Heart left ventricle (tissue), 16 donors: ENCODE measurements around the gene BRPF1. TPM values are rescaled to one million over a fixed set of nuclear protein-coding genes. Genes with fewer than 3 reads are reported as not detected.

Source experiments
- ATAC-seq, 4 donors: fragments of 200-7000 bp; cut with Tn5 transposase; one replicate each; pipeline ENCODE4 v1.9.1; 2020 to 2022; ENCODE audit warnings: moderate library complexity in 4 of 4, mild to moderate bottlenecking in 3 of 4, moderate number of reproducible peaks in 1 of 4
- DNase-seq, 5 donors: peaks; one replicate each; pipeline ENCODE4 v3.0.0-alpha.2; 2020
- H3K27ac ChIP-seq, 12 donors: fragments of 200-600 bp; sonication (generic) in 4 of 12; one replicate each; pipeline versions ENCODE4 v1.5.0 to v1.8.0; 2016 to 2022; ENCODE audit warnings: mild to moderate bottlenecking in 2 of 12
- H3K27me3 ChIP-seq, 9 donors: fragments of 200-600 bp; sonication (generic) in 2 of 9; one replicate each; pipeline versions ENCODE4 v1.5.1 to v1.8.0; 2016 to 2022; ENCODE audit warnings: mild to moderate bottlenecking in 3 of 9
- H3K36me3 ChIP-seq, 9 donors: fragments of 200-600 bp; sonication (generic) in 2 of 9; one replicate each; pipeline versions ENCODE4 v1.5.0 to v1.8.0; 2018 to 2022; ENCODE audit warnings: mild to moderate bottlenecking in 2 of 9
- H3K4me1 ChIP-seq, 12 donors: fragments of 200-600 bp; sonication (generic) in 4 of 12; one replicate each; pipeline versions ENCODE4 v1.5.0 to v1.8.0; 2016 to 2022; ENCODE audit warnings: mild to moderate bottlenecking in 3 of 12
- H3K4me3 ChIP-seq, 12 donors: fragments of 200-600 bp; sonication (generic) in 4 of 12; one replicate each; pipeline versions ENCODE4 v1.5.0 to v1.8.0; 2017 to 2022; ENCODE audit warnings: mild to moderate bottlenecking in 9 of 12, moderate library complexity in 4 of 12
- H3K9me3 ChIP-seq, 12 donors: fragments of 200-600 bp; sonication (generic) in 4 of 12; one replicate each; pipeline versions ENCODE4 v1.5.0 to v1.8.0; 2016 to 2022; ENCODE audit warnings: mild to moderate bottlenecking in 1 of 12
- CTCF ChIP-seq, 12 donors: fragments of 200-600 bp; sonication (generic) in 4 of 12; IDR thresholded peaks; one replicate each; pipeline versions ENCODE4 v1.5.0 to v1.8.0; 2018 to 2022; ENCODE audit warnings: antibody characterized with exemption in 12 of 12, mild to moderate bottlenecking in 5 of 12
- POLR2A ChIP-seq, 2 donors: fragments of 450-650 bp; IDR thresholded peaks; one replicate each; pipeline ENCODE4 v1.6.1; 2017; ENCODE audit warnings: antibody characterized with exemption in 2 of 2, mild to moderate bottlenecking in 2 of 2, moderate library complexity in 2 of 2
- WGBS, 4 donors: extraction: QIAGEN DNeasy Blood & Tissue Kit in 2 of 4; methylation state at CpG; one replicate each; pipeline versions ENCODE4 v1.1.5 to v1.1.7; 2013 to 2018; 5-methylcytosine and 5-hydroxymethylcytosine counted together
- intact Hi-C, 10 donors: fragments of 100-400 bp; cut with DNase I; formaldehyde crosslinking; loops; one replicate each; pipeline versions ENCODE4 v1.11.1 to v1.14.2; 2022
- polyA plus RNA-seq, 2 donors: library from polyadenylated mRNA; stranded (reverse); fragments of 200-250 nt; gene quantifications; one replicate each; pipeline ENCODE4 v1.2.3, GENCODE V29; 2013
- total RNA-seq, 9 donors: library from RNA; depleted of rRNA in 2 of 9; stranded (reverse); fragments of >200 nt in 2 of 9; fragmentation: NEBNext Ultra II Directional in 3 of 9; extraction: Animal tissue kit (Norgen Biotek cat#: 25700) in 3 of 9; gene quantifications; one replicate each; pipeline versions ENCODE4 v1.1.0 to v1.2.4, GENCODE V29; 2016 to 2023
- donor health status: ischemic (EF 13 %, LVEDD 7.1; RV severe dilation, severe dysfunction).
- donor health status: healthy with polysubstance abuse.
- donor health status: DM: no; HTN: yes; CAD: no.
- donor health status: DM: no; HTN: no; CAD: no.
- donor health status: ischemic (EF 25% LVEDD 6.9; RV normal size, moderate dysfunction).
- donor health status: ischemic (EF 25% LVEDD 5.7; RV mildly dilated, moderate dysfunction).
- donor health status: healthy.
- donor health status: DM: yes; HTN: yes; CAD: no.
- donor health status: ischemic (EF 35%, LVEDD 5.7; RV mildly dilated, moderate dysfunction).
- donor health status: nonischemic (EF 11% LVEDD 7.7; RV severe dilation, severe dysfunction).
- donor health status: DM: yes; HTN: yes; CAD: no.
- donor health status: PGD.
- donor health status: ischemic (EF 29% LVEDD 5.4; RV normal size, mild dysfunction).
- donor health status: nonischemic (EF 23%, LVEDD 6.1; RV moderate dilation, normal function).

The BRPF1 gene
- total and polyA plus RNA-seq, 11 donors = 5.5 to 17.8 (median 10.6) TPM

DNA sequence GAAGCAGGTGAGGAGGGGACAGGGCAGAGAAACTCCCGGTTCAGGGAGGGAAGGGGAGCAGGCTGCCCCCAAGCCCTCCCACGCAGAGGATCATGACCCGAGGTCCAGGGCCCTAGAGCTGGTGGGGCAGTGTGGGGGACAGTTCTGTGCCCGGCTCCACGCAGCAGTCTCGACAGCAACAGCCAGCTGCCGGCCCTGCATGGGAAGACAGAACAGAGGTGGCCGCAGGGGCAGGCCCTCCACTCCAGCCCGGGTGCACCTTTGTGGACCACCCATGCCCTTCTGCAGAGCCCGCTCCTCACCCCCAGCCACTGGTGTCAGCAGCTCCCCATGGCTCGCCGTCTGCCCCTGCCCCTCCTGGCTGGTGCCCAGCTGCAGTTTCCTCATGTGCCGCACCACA, 25.9 kb downstream of the BRPF1 start:
- no peaks in the 10 kb centered on the region for H3K9me3 ChIP-seq
- peaks cover 0 to 92% (median 75%) of the 10 kb centered on the region in 9 donors for H3K36me3 ChIP-seq
- ATAC-seq (no peak), DNase-seq (no peak)
- intact Hi-C loops = no loop called here
- TF ChIP-seq CTCF (IDR thresholded peaks at IDR 0.05) (no peak), POLR2A (IDR thresholded peaks at IDR 0.05) (no peak)
- H3K4me3 ChIP-seq = no peak overlapping the region
- H3K27ac ChIP-seq = no peak overlapping the region
- peaks cover 0 to 17% (median 9%) of the 10 kb centered on the region in 12 donors for H3K4me1 ChIP-seq
- WGBS, 4 donors = 88 to 94% (median 93%) methylated on average over 4 to 13 of the region's 13 CpGs
- no peaks in the 10 kb centered on the region for H3K27me3 ChIP-seq

DNA sequence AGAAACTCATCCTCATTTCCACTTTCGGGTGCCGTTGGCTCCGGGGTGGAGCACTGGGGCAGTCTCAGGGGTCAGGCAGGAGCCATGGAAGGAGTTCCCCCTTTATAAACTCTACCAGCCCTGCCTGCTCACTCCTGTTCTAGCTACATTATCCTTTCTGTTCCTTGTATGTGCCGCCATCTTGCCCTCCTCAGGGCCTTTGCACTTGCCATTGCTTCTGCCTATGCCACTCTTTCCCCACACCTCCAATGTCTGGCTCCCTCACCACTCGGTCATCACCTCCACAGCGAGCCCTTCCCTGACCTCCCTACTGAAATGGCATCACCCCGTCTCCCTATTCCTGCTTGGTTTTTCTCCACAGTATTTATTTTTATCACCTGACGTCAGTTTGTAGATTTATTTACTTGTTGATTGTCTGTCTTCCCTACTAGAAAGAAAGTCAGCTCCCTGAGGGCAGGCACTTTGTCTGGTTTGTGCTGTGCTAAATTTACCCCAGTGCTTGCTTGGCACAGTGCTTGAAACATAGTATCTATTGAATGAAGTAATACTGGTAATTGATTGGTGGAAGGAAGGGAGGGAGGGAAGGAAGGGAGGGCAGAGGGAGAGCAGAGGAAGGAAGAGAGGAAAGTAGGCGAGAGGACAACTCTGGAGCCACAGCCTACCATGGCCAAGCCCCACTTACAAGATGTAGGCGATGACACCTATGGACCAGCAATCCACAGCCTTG, 29.4 kb downstream of the BRPF1 start:
- Histone ChIP-seq H3K27me3 (no peaks in the 10 kb centered on the region), H3K36me3 (peaks cover 0 to 95% (median 69%) of the 10 kb centered on the region in 9 donors), H3K9me3 (no peaks in the 10 kb centered on the region), H3K27ac (no peak overlapping the region), H3K4me3 (no peak overlapping the region), H3K4me1 (no peaks in the 10 kb centered on the region)
- no peak for ATAC-seq
- TF ChIP-seq CTCF (IDR thresholded peaks at IDR 0.05) (no peak), POLR2A (IDR thresholded peaks at IDR 0.05) (no peak)
- 95 to 97% (median 95%) methylated on average over 10 of the region's 10 CpGs for WGBS, 4 donors
- intact Hi-C loops = no loop called here
- DNase-seq = no peak

DNA sequence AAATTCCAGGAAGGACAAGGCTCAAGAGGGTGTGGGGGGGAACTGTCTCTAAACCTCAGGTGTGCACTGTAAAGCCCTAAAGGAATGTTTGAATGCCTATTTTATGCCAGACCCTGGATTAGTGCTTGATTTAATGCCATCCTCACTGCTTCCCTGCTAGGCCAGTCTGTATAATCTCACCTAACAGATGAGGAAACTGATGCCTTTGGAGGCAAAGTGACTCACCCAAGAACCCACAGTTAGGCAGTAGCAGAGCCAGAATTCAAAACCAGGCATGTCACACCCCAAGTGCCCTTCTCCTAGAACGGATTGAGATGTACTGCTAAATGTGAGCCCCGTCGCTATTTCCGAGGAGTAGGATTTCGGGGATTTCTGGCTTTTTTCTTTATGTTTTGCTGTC, 30.4 kb downstream of the BRPF1 start:
- Histone ChIP-seq H3K27me3 (no peaks in the 10 kb centered on the region), H3K36me3 (peaks cover 0 to 90% (median 62%) of the 10 kb centered on the region in 9 donors), H3K9me3 (no peaks in the 10 kb centered on the region), H3K4me3 (no peak overlapping the region), H3K27ac (no peak overlapping the region), H3K4me1 (peaks cover 0 to 5% (median 3%) of the 10 kb centered on the region in 12 donors)
- intact Hi-C loops = no loop called here
- no peak for TF ChIP-seq CTCF (IDR thresholded peaks at IDR 0.05)
- no peak for TF ChIP-seq POLR2A (IDR thresholded peaks at IDR 0.05)
- WGBS, 4 donors = 93 to 98% (median 96%) methylated on average over 5 of the region's 5 CpGs
- ATAC-seq (no peak), DNase-seq (no peak)

DNA sequence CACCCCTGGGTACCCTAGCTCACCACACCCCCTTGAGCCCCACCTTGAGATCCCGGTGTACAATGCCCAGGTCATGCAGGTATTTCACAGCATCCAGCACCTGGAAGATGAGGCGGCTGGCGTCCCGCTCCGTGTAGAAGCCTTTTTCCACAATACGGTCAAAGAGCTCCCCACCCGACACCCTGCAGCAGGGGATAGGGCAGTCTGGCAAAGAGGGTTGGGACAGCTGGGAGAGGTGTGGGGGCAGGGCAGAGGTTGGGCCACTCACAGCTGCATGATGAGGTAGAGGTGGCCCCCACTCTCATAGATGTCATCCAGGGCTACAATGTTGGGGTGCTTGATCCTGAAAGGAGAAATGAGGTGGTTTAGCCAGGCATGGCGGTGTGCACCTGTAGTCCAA, 31.3 kb downstream of the BRPF1 start:
- Histone ChIP-seq H3K27ac (no peak overlapping the region), H3K4me3 (no peak overlapping the region), H3K4me1 (peaks cover 0 to 15% (median 13%) of the 10 kb centered on the region in 12 donors), H3K27me3 (no peaks in the 10 kb centered on the region), H3K36me3 (peaks cover 0 to 80% (median 53%) of the 10 kb centered on the region in 9 donors), H3K9me3 (no peaks in the 10 kb centered on the region)
- intact Hi-C loops = no loop called here
- DNase-seq (no peak), ATAC-seq (no peak)
- 92 to 96% (median 94%) methylated on average over 8 of the region's 8 CpGs for WGBS, 4 donors
- TF ChIP-seq CTCF (IDR thresholded peaks at IDR 0.05) (no peak), POLR2A (IDR thresholded peaks at IDR 0.05) (no peak)
